Retina (tissue), 1 donor: ENCODE results near the gene ATAD3B.
"Not testable (repeated sequence)": the region's sequence is repeated elsewhere in the genome, so short reads cannot be mapped to it uniquely, and the experiment has no call there.

ENCODE experiments used
- DNase-seq: peaks from one replicate; pipeline ENCODE4 v3.0.0-alpha.2; 2016

ATAD3B gene

GRCh38 chr1:1513675-1514074 is 42.1 kb downstream of the ATAD3B start:
- DNase-seq = not testable (repeated sequence)

GRCh38 chr1:1514376-1514775 is 42.8 kb downstream of the ATAD3B start:
- not testable (repeated sequence) for DNase-seq

- not testable (repeated sequence) for DNase-seq
Measured at GRCh38 chr1:1516923-1517322, 45.4 kb downstream of the ATAD3B start.

- no peak for DNase-seq
Measured at GRCh38 chr1:1517973-1518620, 46.5 kb downstream of the ATAD3B start.

GRCh38 chr1:1518621-1519007 is 47.0 kb downstream of the ATAD3B start:
- DNase-seq = not testable (repeated sequence)

- DNase-seq = not testable (repeated sequence)
Measured at GRCh38 chr1:1519805-1520505, 48.4 kb downstream of the ATAD3B start.

- DNase-seq = no peak
Measured at GRCh38 chr1:1521331-1521730, 49.8 kb downstream of the ATAD3B start.

- DNase-seq = not testable (repeated sequence)
Measured at GRCh38 chr1:1522536-1522935, 51.0 kb downstream of the ATAD3B start.

GRCh38 chr1:1523226-1523625 is 51.7 kb downstream of the ATAD3B start:
- DNase-seq = not testable (repeated sequence)

- DNase-seq = not testable (repeated sequence)
Measured at GRCh38 chr1:1523651-1524050, 52.1 kb downstream of the ATAD3B start.

GRCh38 chr1:1524750-1525383 is 53.3 kb downstream of the ATAD3B start:
- not testable (repeated sequence) for DNase-seq

- DNase-seq = not testable (repeated sequence)
Measured at GRCh38 chr1:1526476-1526875, 54.9 kb downstream of the ATAD3B start.

- DNase-seq = no peak
Measured at GRCh38 chr1:1527092-1527816, 55.7 kb downstream of the ATAD3B start.

GRCh38 chr1:1528301-1529267 is 57.0 kb downstream of the ATAD3B start:
- DNase-seq = no peak

- DNase-seq = no peak
Measured at GRCh38 chr1:1529321-1529720, 57.8 kb downstream of the ATAD3B start.

GRCh38 chr1:1529936-1530335 is 58.4 kb downstream of the ATAD3B start:
- DNase-seq = no peak

GRCh38 chr1:1531947-1532346 is 60.4 kb downstream of the ATAD3B start:
- no peak for DNase-seq

GRCh38 chr1:1533176-1533893 is 61.8 kb downstream of the ATAD3B start:
- not testable (repeated sequence) for DNase-seq

- DNase-seq = not testable (repeated sequence)
Measured at GRCh38 chr1:1533894-1534291, 62.3 kb downstream of the ATAD3B start.

- no peak for DNase-seq
Measured at GRCh38 chr1:1534401-1535154, 63.0 kb downstream of the ATAD3B start.
